Muscle of arm (tissue), 14 donors: ENCODE data around the gene MB21D2. TPM values are rescaled to one million over a fixed set of nuclear protein-coding genes. Genes with fewer than 3 reads are reported as not detected.
"Not testable (repeated sequence)": the region's sequence is repeated elsewhere in the genome, so short reads cannot be mapped to it uniquely, and the experiment has no call there.

Experiments
- DNase-seq: peaks from one replicate; pipeline ENCODE4 v3.0.0-alpha.2; 2013
- long read RNA-seq, 11 donors: transcript quantifications; one replicate each; lab custom pipeline, GENCODE V29; 2026
- polyA plus RNA-seq, 12 donors: library from polyadenylated mRNA; unstranded; fragments of 120-200 nt; gene quantifications; one replicate each; pipeline ENCODE4 v1.2.1, GENCODE V29; 2013; ENCODE audit not compliant: insufficient read length in 12 of 12

The MB21D2 gene
- 10 to 100 TPM in 11 of 12 donors, not detected in 1; 10.5 to 22.6 (median 17.8) TPM for polyA plus RNA-seq
- long read RNA-seq, donor 1, transcript MB21D2-201 (2 exons, 3,368 nt) = major isoform, 8 of 8 reads
- long read RNA-seq, donor 1, partial matches to known transcripts = 0 of 8 reads
- long read RNA-seq, donor 1, other reads (novel, unspliced or antisense) = 0 of 8 reads
- long read RNA-seq, donor 2, transcript MB21D2-201 (2 exons, 3,368 nt) = major isoform, 9 of 9 reads
- long read RNA-seq, donor 2, partial matches to known transcripts = 0 of 9 reads
- long read RNA-seq, donor 2, other reads (novel, unspliced or antisense) = 0 of 9 reads
- long read RNA-seq, donor 3, partial matches to known transcripts = 0 of 1 reads
- long read RNA-seq, donor 3, other reads (novel, unspliced or antisense) = 0 of 1 reads
- long read RNA-seq, donor 4, partial matches to known transcripts = 0 of 4 reads
- long read RNA-seq, donor 4, other reads (novel, unspliced or antisense) = 0 of 4 reads
- long read RNA-seq, donor 5, transcript MB21D2-201 (2 exons, 3,368 nt) = major isoform, 17 of 17 reads
- long read RNA-seq, donor 5, partial matches to known transcripts = 0 of 17 reads
- long read RNA-seq, donor 5, other reads (novel, unspliced or antisense) = 0 of 17 reads
- long read RNA-seq, donor 6, partial matches to known transcripts = 0 of 3 reads
- long read RNA-seq, donor 6, other reads (novel, unspliced or antisense) = 0 of 3 reads
- long read RNA-seq, donor 7, transcript MB21D2-201 (2 exons, 3,368 nt) = major isoform, 6 of 6 reads
- long read RNA-seq, donor 7, partial matches to known transcripts = 0 of 6 reads
- long read RNA-seq, donor 7, other reads (novel, unspliced or antisense) = 0 of 6 reads
- long read RNA-seq, donor 8, transcript MB21D2-201 (2 exons, 3,368 nt) = major isoform, 13 of 13 reads
- long read RNA-seq, donor 8, partial matches to known transcripts = 0 of 13 reads
- long read RNA-seq, donor 8, other reads (novel, unspliced or antisense) = 0 of 13 reads
- long read RNA-seq, donor 9, transcript MB21D2-201 (2 exons, 3,368 nt) = major isoform, 6 of 6 reads
- long read RNA-seq, donor 9, partial matches to known transcripts = 0 of 6 reads
- long read RNA-seq, donor 9, other reads (novel, unspliced or antisense) = 0 of 6 reads
- long read RNA-seq, donor 10, transcript MB21D2-201 (2 exons, 3,368 nt) = major isoform, 7 of 7 reads
- long read RNA-seq, donor 10, partial matches to known transcripts = 0 of 7 reads
- long read RNA-seq, donor 10, other reads (novel, unspliced or antisense) = 0 of 7 reads
- long read RNA-seq, donor 11, partial matches to known transcripts = 0 of 3 reads
- long read RNA-seq, donor 11, other reads (novel, unspliced or antisense) = 0 of 3 reads

- DNase-seq = peak; percentile 83
Observed at GRCh38 chr3:192917404-192918274, at the start of gene MB21D2. MB21D2 (minus strand) TSS chr3:192917856; CDS start chr3:192917840, 16 bp downstream.

GRCh38 chr3:192964959-192965719, 47.5 kb upstream of the MB21D2 start:
- not testable (repeated sequence) for DNase-seq

GRCh38 chr3:192959773-192960172, 42.1 kb upstream of the MB21D2 start:
- DNase-seq = no peak

- DNase-seq = no peak
Observed at GRCh38 chr3:192958219-192958872, 40.7 kb upstream of the MB21D2 start.

- DNase-seq = peak; percentile 49
Observed at GRCh38 chr3:192957441-192958021, 39.9 kb upstream of the MB21D2 start.

GRCh38 chr3:192953926-192954325, 36.3 kb upstream of the MB21D2 start:
- DNase-seq = no peak

GRCh38 chr3:192947421-192947820, 29.8 kb upstream of the MB21D2 start:
- DNase-seq = no peak

GRCh38 chr3:192943393-192943792, 25.7 kb upstream of the MB21D2 start:
- no peak for DNase-seq

GRCh38 chr3:192942625-192943024, 25.0 kb upstream of the MB21D2 start:
- no peak for DNase-seq

- no peak for DNase-seq
Observed at GRCh38 chr3:192940129-192940528, 22.5 kb upstream of the MB21D2 start.

- DNase-seq = no peak
Observed at GRCh38 chr3:192935441-192935840, 17.8 kb upstream of the MB21D2 start.

GRCh38 chr3:192933779-192934460, 16.3 kb upstream of the MB21D2 start:
- no peak for DNase-seq

- DNase-seq = no peak
Observed at GRCh38 chr3:192933259-192933658, 15.6 kb upstream of the MB21D2 start.

- no peak for DNase-seq
Observed at GRCh38 chr3:192931825-192932224, 14.2 kb upstream of the MB21D2 start.

GRCh38 chr3:192930577-192930976, 12.9 kb upstream of the MB21D2 start:
- no peak for DNase-seq

GRCh38 chr3:192929755-192930547, 12.3 kb upstream of the MB21D2 start:
- no peak for DNase-seq

- DNase-seq = no peak
Observed at GRCh38 chr3:192929146-192929545, 11.5 kb upstream of the MB21D2 start.
